Measurements from ENCODE around the gene XRN1. TPM values are rescaled to one million over a fixed set of nuclear protein-coding genes. Genes with fewer than 3 reads are reported as not detected.

Gene XRN1
- total and polyA plus RNA-seq, 2 donors: 12.2 to 27.3 TPM

GRCh38 chr3:142256712-142257333 is 191.0 kb downstream of the XRN1 start:
- DNase-seq (ENCODE audit: low read depth in 6 of 9, low spot score in 9 of 9): no peak
- no peaks in the 10 kb centered on the region for H3K4me1 ChIP-seq (ENCODE audit: control insufficient read depth in 2 of 2, insufficient read depth in 2 of 2, low read length in 2 of 2)
- no peaks in the 10 kb centered on the region for H3K27me3 ChIP-seq (ENCODE audit: control insufficient read depth in 2 of 2, insufficient read depth in 1 of 2, low read length in 1 of 2)
- no peaks in the 10 kb centered on the region for H3K36me3 ChIP-seq (ENCODE audit: control insufficient read depth in 2 of 2, insufficient read depth in 2 of 2, low read length in 1 of 2)
- H3K9me3 ChIP-seq (ENCODE audit: control insufficient read depth in 2 of 2, insufficient read depth in 1 of 2, low read length in 1 of 2): peaks cover 0 to 7% of the 10 kb centered on the region in 2 donors
- no peak overlapping the region for H3K4me3 ChIP-seq (ENCODE audit: low read length in 2 of 2)
- no peak overlapping the region for H3K27ac ChIP-seq (ENCODE audit: low read depth in 1 of 2, low read length in 1 of 2)
- WGBS: 98% methylated on average over 12 of the region's 12 CpGs

Other genes starting within 250 kb of the XRN1 start
- 5.9 TPM for gene GK5, start 222.5 kb downstream of the XRN1 start, total RNA-seq
- 8.2 TPM for gene GK5, start 222.5 kb downstream of the XRN1 start, polyA plus RNA-seq
- 23.9 TPM for gene ATR, start 130.7 kb upstream of the XRN1 start, total RNA-seq
- 50.8 TPM for gene ATR, start 130.7 kb upstream of the XRN1 start, polyA plus RNA-seq
- gene PLS1, start 148.4 kb upstream of the XRN1 start, total RNA-seq: 9.2 TPM
- 2.0 TPM for gene PLS1, start 148.4 kb upstream of the XRN1 start, polyA plus RNA-seq

Data from thymus (tissue), 11 donors.